GM21390 (cell line): ENCODE measurements around the gene IDE.
"Not testable (repeated sequence)": the region's sequence is repeated elsewhere in the genome, so short reads cannot be mapped to it uniquely, and the experiment has no call there.

Source experiments
- ATAC-seq: cut with Tn5 transposase; IDR thresholded peaks from one replicate; pipeline ENCODE4 v1.9.1; 2021; ENCODE audit not compliant: unreplicated experiment

Gene IDE

DNA sequence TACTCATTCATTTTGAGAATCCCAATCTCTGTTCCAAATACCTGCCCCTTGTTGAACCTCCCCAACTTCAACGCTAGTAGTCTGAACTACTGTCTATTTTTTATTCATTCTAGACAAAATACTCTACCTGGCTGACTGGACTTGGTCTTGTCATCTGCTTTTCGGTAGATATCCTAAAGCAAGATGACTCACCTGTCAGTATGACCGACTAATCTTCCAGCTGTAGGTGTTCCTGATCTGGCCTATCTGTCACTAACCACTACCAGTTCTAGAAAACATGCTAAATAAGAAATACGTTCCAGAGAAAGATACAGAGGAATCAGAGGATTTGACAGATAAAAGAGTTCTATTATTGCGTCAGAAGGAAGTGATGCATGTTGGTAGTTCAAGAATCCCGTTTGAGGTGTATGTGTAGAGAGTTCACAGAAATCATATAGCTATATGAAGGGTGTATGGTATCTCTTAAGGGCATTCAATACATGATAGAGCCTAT, 81.1 kb downstream of the IDE start:
- no peak for ATAC-seq

DNA sequence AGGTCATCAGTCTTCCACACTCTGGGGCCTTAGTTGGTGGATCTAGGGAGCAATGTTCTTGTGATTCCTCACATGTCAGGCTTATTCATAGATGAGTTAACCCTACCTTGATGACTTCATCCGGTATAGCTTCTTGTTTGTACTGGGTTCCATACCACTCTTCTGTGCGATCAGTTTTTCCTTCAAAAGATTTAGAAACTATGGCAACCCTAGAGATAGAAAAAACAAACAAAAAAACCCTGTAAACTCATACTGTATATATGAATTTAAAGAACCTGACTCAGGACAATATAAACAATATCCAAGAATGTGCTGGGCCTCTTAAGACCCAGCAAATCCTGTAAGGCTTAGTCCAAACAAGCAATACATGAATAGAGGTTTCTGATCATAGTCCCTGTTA, 83.5 kb downstream of the IDE start:
- no peak for ATAC-seq

- no peak for ATAC-seq
Observed at GRCh38 chr10:92486637-92487036, 87.3 kb downstream of the IDE start.

DNA sequence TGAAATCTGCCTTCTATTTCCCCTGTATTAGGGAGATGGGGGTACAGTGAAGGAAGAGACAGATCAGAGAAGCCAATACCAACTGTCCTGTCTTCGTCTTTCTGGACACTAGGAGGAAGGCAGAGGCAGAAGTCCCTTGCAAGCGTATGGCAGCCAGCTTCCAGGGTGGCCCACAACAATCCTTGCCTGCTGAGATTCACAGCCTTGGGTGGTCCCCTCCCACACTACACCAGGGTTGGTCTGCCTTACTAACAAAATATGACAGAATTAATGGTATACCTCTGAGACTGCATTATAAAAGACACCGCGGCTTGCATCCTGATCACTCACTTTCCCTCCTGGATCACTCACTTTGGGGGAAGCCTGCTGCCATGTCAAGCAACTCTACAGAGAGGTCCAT, 90.4 kb downstream of the IDE start:
- ATAC-seq, result no peak

DNA sequence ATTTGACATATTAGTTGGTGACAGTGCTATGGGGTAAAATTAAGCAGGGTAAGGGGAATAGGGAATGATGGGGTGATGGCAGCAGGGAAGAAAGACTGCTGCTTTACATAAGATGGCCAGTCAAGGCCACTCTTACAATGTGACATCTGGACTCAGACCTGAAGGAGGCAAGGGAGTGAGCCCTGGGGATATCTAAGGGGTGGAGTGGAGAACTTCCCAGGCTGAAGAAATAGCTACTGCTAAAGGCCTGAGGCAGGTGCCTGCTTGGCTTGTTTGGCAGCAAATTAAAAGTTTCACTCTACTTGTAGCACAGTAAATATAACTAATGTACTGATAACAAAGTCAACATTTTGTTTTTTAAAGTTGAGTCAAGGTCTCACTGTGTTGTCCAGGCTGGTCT, 93.5 kb downstream of the IDE start:
- no peak for ATAC-seq

DNA sequence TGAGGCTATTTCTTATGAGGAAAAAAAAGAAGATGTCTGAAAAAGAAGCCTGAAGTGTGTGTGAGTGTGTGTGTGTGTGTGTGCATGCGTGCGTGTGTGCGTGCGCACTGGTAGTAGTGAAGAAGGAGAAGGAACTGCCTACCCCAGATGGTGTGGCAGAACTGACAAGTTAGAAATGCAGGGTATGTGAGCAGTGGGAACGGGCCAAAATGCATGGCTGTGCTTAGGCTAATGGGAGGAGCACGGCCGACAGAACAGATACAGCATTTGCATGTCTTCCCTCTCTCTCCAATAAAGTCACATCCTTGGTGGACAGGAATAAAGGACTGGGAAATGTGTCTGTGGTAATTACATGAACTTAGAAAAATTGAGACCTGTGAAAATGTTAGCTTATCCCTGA, 94.3 kb downstream of the IDE start:
- ATAC-seq, result no peak

DNA sequence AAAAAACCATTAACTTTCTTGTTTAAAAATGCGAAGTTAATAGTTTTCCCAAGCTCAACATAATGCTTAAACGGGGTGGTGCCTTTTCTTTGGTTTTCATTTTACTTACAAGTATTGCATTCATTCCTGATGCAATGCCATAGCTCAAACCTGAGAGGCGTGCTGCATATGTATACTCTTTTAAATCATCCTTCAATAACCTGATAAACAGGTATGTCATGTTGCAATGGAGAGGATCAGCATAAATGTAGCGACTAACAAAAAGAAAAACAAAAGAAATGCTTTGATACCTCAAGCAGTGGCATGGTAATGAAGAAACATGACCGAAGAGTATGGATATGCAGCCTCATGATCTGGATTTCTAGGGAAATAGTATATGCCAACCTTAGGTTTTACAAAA, 95.4 kb downstream of the IDE start:
- ATAC-seq, result no peak

- ATAC-seq, result no peak
Observed at GRCh38 chr10:92475357-92475868, 98.5 kb downstream of the IDE start.

DNA sequence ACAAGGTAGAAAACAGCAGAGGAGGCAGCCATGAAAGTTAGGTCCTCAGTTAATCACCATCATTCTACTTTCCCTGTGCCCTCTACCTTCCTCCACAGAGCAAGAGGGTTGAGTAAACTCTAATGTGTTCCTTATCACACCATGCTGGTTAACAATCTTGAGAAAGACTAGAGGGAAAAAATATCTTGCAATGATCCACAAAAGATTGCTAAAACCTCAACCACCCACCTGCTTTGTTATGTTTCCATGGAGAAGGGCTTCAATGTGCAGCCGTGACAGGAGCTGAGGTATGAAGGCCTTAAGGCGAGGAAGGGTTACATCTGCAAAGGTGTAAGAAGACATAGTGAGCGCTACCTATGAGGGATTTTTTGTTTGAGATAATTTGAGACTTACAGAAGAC, 103.9 kb downstream of the IDE start:
- ATAC-seq, result no peak

DNA sequence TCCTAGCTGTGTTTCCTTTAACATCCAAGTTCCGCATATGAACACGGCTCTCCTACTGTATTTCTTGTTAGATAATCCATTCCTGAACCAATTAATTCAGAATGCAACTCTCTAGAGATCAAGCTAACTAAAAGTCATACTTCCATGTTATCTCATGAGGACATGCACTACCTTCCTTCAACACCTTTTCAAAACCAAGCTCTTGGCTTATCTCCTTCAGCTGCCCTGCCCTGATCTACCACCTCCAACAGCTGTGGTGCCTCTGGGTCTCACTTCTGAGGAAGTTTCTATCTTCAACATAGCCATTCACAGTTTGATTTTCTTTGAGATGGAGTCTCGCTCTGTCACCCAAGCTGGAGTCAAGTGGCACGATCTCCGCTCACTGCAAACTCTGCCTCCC, 109.5 kb downstream of the IDE start:
- ATAC-seq, result no peak

DNA sequence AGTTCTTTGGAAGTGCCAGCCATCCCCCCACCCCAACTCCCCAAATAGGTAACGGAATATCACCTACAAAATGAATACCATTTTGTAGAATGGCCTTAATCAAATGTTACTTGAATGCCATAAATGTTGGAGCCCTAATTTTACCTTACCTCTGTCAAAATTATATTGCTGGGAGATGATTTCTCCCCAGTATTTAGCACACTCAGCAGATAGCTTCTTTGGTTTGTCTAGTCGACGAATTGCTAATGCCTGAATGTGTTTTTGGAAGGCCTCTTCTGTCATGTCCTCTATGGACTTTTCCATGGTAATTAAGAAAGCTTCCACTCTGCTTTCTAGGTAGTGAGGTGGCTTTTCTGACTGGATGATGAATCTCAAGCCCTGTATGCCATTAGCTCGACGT, 110.3 kb downstream of the IDE start:
- no peak for ATAC-seq

GRCh38 chr10:92454955-92455354, 118.9 kb downstream of the IDE start:
- not testable (repeated sequence) for ATAC-seq

GRCh38 chr10:92452313-92452712, 121.6 kb downstream of the IDE start:
- ATAC-seq, result no peak

DNA sequence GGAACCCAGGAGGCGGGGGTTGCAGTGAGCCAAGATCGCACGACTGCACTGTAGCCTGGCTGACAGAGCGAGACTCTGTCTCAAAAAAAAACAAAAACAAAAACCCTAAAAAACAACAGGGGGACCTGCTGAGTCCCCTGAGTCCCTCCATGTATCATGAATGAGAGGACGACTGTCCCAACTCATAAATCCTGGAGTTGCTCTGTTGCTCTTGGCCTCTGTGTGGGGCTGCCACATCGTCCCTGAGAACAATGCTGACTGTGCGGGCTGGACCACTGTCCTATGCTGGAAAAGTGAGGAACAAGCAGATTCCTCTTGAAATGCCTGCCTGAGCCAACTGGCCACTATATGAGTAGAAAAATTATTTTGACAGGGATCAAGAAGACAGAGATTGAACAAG, 122.5 kb downstream of the IDE start:
- ATAC-seq, result no peak

DNA sequence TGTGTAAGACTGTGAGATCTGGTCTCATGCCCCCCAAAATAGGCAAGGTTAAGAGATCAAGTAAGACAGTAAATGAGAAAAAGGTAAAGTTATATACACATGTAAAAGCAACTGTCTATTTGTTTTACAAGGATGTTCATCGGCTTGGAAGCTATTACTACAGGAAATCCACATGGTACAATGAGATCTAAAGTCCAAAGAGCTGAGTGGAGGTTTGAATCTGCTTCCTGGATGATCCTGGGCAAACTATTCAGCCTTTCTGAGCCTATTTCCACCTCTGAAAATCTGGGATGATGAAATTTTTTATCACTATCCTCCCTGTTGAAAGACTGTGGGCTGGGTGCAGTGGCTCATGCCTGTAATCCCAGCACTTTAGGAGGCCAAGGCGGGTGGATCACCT, 123.0 kb downstream of the IDE start:
- no peak for ATAC-seq

- no peak for ATAC-seq
Observed at GRCh38 chr10:92440578-92440977, 133.3 kb downstream of the IDE start.

GRCh38 chr10:92438220-92438619, 135.7 kb downstream of the IDE start:
- ATAC-seq, result no peak

- ATAC-seq, result no peak
Observed at GRCh38 chr10:92436611-92437010, 137.3 kb downstream of the IDE start.

- not testable (repeated sequence) for ATAC-seq
Observed at GRCh38 chr10:92436065-92436464, 137.8 kb downstream of the IDE start.

DNA sequence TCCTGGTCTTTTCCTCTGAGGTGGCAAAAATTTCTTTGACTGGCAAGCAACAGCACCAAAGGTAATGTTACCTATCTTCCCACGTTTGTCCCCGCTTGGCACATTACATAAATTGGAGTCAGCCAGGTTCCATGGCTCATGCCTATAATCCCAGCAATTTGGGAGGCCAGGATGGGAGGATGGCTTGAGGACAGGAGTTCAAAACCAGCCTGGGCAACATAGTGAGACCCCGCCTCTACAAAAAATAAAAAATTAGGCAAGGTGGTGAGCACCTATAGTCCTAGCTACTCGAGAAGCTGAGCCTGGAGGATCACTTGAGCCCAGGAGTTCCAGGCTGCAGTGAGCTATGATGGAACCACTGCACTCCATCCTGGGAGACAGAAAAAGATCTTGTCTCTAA, 139.5 kb downstream of the IDE start:
- ATAC-seq, result no peak

- ATAC-seq, result no peak
Observed at GRCh38 chr10:92432596-92432995, 141.3 kb downstream of the IDE start.

- ATAC-seq, result no peak
Observed at GRCh38 chr10:92430103-92430502, 143.8 kb downstream of the IDE start.

- no peak for ATAC-seq
Observed at GRCh38 chr10:92421550-92421949, 152.3 kb downstream of the IDE start.
